ENCODE measurements around the gene AZI2. TPM values are rescaled to one million over a fixed set of nuclear protein-coding genes. Genes with fewer than 3 reads are reported as not detected.
A peak's percentile ranks its signal among the peaks of the same experiment; 100 is the strongest.

Gene AZI2
- total and polyA plus RNA-seq, 4 donors = 17.1 to 30.4 (median 22.2) TPM

- H3K4me1 ChIP-seq (ENCODE audit: control insufficient read depth in 4 of 4, insufficient read depth in 4 of 4, low read length in 3 of 4) = peaks cover 0 to 21% (median 3%) of the 10 kb centered on the region in 4 donors
- DNase-seq (ENCODE audit: low spot score) = no peak
- H3K27ac ChIP-seq (ENCODE audit: low read depth in 1 of 2, low read length in 2 of 2) = no peak overlapping the region
- TF ChIP-seq ATF3 (IDR thresholded peaks at IDR 0.05) = no peak
- no peak for TF ChIP-seq CTCF (IDR thresholded peaks at IDR 0.05; ENCODE audit: low read depth, low read length, missing input control)
- TF ChIP-seq HNF4A (conservative IDR thresholded peaks at IDR 0.05) = peak in 1 of 2 donors; percentile 5
- TF ChIP-seq RAD21 (IDR thresholded peaks at IDR 0.05) = no peak
- TF ChIP-seq GABPA (IDR thresholded peaks at IDR 0.05 in 1 of 2, conservative IDR thresholded peaks at IDR 0.05 in 1 of 2) = no peak
- H3K9ac ChIP-seq (ENCODE audit: low read depth in 1 of 2, low read length in 2 of 2) = no peak overlapping the region
- peaks cover 0 to 2% (median under 1%) of the 10 kb centered on the region in 4 donors for H3K36me3 ChIP-seq (ENCODE audit: control insufficient read depth in 4 of 4, insufficient read depth in 3 of 4, low read depth in 1 of 4, low read length in 3 of 4)
- no peaks in the 10 kb centered on the region for H3K27me3 ChIP-seq (ENCODE audit: control insufficient read depth in 4 of 4, insufficient read depth in 4 of 4, low read length in 3 of 4)
- H3K9me3 ChIP-seq (ENCODE audit: control insufficient read depth in 4 of 4, low read length in 3 of 4) = no peaks in the 10 kb centered on the region
- H3K4me3 ChIP-seq (ENCODE audit: low read depth in 1 of 3, low read length in 3 of 3) = no peak overlapping the region
Measured at GRCh38 chr3:28343144-28343543, 5.5 kb downstream of the AZI2 start.

GRCh38 chr3:28337230-28337629, 11.4 kb downstream of the AZI2 start:
- Histone ChIP-seq H3K27me3 (ENCODE audit: control insufficient read depth in 4 of 4, insufficient read depth in 4 of 4, low read length in 3 of 4) (no peaks in the 10 kb centered on the region), H3K36me3 (ENCODE audit: control insufficient read depth in 4 of 4, insufficient read depth in 3 of 4, low read depth in 1 of 4, low read length in 3 of 4) (peaks cover 3 to 18% (median 10%) of the 10 kb centered on the region in 4 donors), H3K9me3 (ENCODE audit: control insufficient read depth in 4 of 4, low read length in 3 of 4) (no peaks in the 10 kb centered on the region), H3K4me3 (ENCODE audit: low read depth in 1 of 3, low read length in 3 of 3) (no peak overlapping the region), H3K27ac (ENCODE audit: low read depth in 1 of 2, low read length in 2 of 2) (no peak overlapping the region), H3K4me1 (ENCODE audit: control insufficient read depth in 4 of 4, insufficient read depth in 4 of 4, low read length in 3 of 4) (peaks cover 0 to 2% (median 0%) of the 10 kb centered on the region in 4 donors), H3K9ac (ENCODE audit: low read depth in 1 of 2, low read length in 2 of 2) (no peak overlapping the region)
- no peak for DNase-seq (ENCODE audit: low spot score)
- TF ChIP-seq NR2F2 (IDR thresholded peaks at IDR 0.05) = no peak
- no peak for TF ChIP-seq ATF3 (IDR thresholded peaks at IDR 0.05)
- no peak for TF ChIP-seq RXRA (IDR thresholded peaks at IDR 0.05)
- no peak for TF ChIP-seq HNF4A (conservative IDR thresholded peaks at IDR 0.05)
- no peak for TF ChIP-seq YY1 (IDR thresholded peaks at IDR 0.05)
- TF ChIP-seq FOXA1 (IDR thresholded peaks at IDR 0.05) = no peak
- no peak for TF ChIP-seq EGR1 (IDR thresholded peaks at IDR 0.05; ENCODE audit: low read depth in 2 of 2)
- no peak for TF ChIP-seq REST (IDR thresholded peaks at IDR 0.05)
- no peak for TF ChIP-seq RAD21 (IDR thresholded peaks at IDR 0.05)
- no peak for TF ChIP-seq MAX (IDR thresholded peaks at IDR 0.05)
- no peak for TF ChIP-seq GABPA (IDR thresholded peaks at IDR 0.05 in 1 of 2, conservative IDR thresholded peaks at IDR 0.05 in 1 of 2)
- no peak for TF ChIP-seq JUND (IDR thresholded peaks at IDR 0.05)
- TF ChIP-seq FOXA2 (IDR thresholded peaks at IDR 0.05) = no peak
- no peak for TF ChIP-seq TAF1 (conservative IDR thresholded peaks at IDR 0.05)
- no peak for TF ChIP-seq CTCF (IDR thresholded peaks at IDR 0.05; ENCODE audit: low read depth, low read length, missing input control)
